ENCODE data around the gene COL6A5.
"Not testable (repeated sequence)": the region's sequence is repeated elsewhere in the genome, so short reads cannot be mapped to it uniquely, and the experiment has no call there.

- not testable (repeated sequence) for TF ChIP-seq CTCF (IDR thresholded peaks at IDR 0.05); POLR2A (IDR thresholded peaks at IDR 0.05; ENCODE audit: low read depth); POLR2AphosphoS5 (IDR thresholded peaks at IDR 0.05); EP300 (IDR thresholded peaks at IDR 0.05)
Measured at GRCh38 chr3:130408253-130408652, 62.8 kb downstream of the COL6A5 start.

All from esophagus muscularis mucosa (tissue), 4 donors.